Measurements from ENCODE around the gene METTL26.

METTL26 gene

GRCh38 chr16:635573-636205, 416 bp downstream of the METTL26 start:
- no peak for DNase-seq (ENCODE audit: extremely low read depth, low read depth)
- TF ChIP-seq CTCF (IDR thresholded peaks at IDR 0.05; ENCODE audit: low read depth, low read length, missing control alignments): no peak
- H3K4me3 ChIP-seq (replicated peaks; ENCODE audit: low read depth, low read length): peak overlapping the region; percentile 87

GRCh38 chr16:634996-635395, 1.1 kb downstream of the METTL26 start:
- no peak for DNase-seq (ENCODE audit: extremely low read depth, low read depth)
- TF ChIP-seq CTCF (IDR thresholded peaks at IDR 0.05; ENCODE audit: low read depth, low read length, missing control alignments): no peak
- peak overlapping the region; percentile 87 for H3K4me3 ChIP-seq (replicated peaks; ENCODE audit: low read depth, low read length)

- TF ChIP-seq CTCF (IDR thresholded peaks at IDR 0.05; ENCODE audit: low read depth, low read length, missing control alignments): no peak
- DNase-seq (ENCODE audit: extremely low read depth, low read depth): no peak
- no peak overlapping the region for H3K4me3 ChIP-seq (replicated peaks; ENCODE audit: low read depth, low read length)
These were observed 1.9 kb downstream of the METTL26 start for GRCh38 chr16:634051-634670.

GRCh38 chr16:633336-634050, 2.6 kb downstream of the METTL26 start:
- no peak overlapping the region for H3K4me3 ChIP-seq (replicated peaks; ENCODE audit: low read depth, low read length)
- DNase-seq (ENCODE audit: extremely low read depth, low read depth): no peak
- no peak for TF ChIP-seq CTCF (IDR thresholded peaks at IDR 0.05; ENCODE audit: low read depth, low read length, missing control alignments)

GRCh38 chr16:632486-633335, 3.4 kb downstream of the METTL26 start:
- no peak for TF ChIP-seq CTCF (IDR thresholded peaks at IDR 0.05; ENCODE audit: low read depth, low read length, missing control alignments)
- no peak overlapping the region for H3K4me3 ChIP-seq (replicated peaks; ENCODE audit: low read depth, low read length)
- DNase-seq (ENCODE audit: extremely low read depth, low read depth): no peak

- no peak for DNase-seq (ENCODE audit: extremely low read depth, low read depth)
- TF ChIP-seq CTCF (IDR thresholded peaks at IDR 0.05; ENCODE audit: low read depth, low read length, missing control alignments): no peak
- H3K4me3 ChIP-seq (replicated peaks; ENCODE audit: low read depth, low read length): no peak overlapping the region
These were observed 4.2 kb downstream of the METTL26 start for GRCh38 chr16:631808-632358.
